ENCODE measurements around the gene C1orf56. TPM values are rescaled to one million over a fixed set of nuclear protein-coding genes. Genes with fewer than 3 reads are reported as not detected.

The C1orf56 gene, protein sequence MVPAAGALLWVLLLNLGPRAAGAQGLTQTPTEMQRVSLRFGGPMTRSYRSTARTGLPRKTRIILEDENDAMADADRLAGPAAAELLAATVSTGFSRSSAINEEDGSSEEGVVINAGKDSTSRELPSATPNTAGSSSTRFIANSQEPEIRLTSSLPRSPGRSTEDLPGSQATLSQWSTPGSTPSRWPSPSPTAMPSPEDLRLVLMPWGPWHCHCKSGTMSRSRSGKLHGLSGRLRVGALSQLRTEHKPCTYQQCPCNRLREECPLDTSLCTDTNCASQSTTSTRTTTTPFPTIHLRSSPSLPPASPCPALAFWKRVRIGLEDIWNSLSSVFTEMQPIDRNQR
- 1 to 10 TPM; 4.3 to 8.7 (median 8.2) TPM for total RNA-seq

DNA sequence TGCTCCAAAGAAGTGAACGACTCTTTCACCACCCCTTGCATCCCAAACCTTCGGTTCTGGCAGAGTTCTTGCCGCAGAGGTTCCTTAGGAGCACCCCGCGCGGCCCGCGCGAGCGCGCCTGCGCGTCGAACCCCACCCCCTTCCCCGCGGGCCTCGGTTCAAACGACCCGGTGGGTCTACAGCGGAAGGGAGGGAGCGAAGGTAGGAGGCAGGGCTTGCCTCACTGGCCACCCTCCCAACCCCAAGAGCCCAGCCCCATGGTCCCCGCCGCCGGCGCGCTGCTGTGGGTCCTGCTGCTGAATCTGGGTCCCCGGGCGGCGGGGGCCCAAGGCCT lies at the start of gene C1orf56:
Gene C1orf56 (plus strand): TSS at position 161 of the 334 bp plus-strand sequence. CDS start 97 bp downstream, at position 258.
- intact Hi-C loops (cut with DNase I) = no loop called here
- 0% methylated on average over 3 of the region's 29 CpGs for WGBS

DNA sequence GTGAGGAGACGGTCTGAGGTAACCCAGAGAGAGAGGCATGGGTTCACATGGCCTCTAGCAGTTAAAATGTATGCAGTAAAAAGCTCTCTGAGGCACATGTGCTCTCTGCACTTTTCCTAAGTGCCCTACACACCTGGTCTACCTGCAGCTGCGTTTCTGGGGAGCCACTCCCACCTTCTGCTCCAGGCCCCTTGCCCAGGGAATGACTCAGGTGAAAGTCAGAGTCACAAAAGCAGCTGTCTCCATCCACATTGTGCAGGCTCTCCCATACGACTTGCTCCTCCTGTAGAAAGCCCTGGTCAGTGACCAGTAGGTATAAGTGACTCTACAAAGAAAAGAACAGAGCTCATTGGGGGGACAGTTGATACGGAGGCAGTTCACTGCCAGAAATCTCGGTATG lies 49.6 kb upstream of the C1orf56 start:
- 70% methylated on average over 4 of the region's 5 CpGs for WGBS
- no peak for DNase-seq (ENCODE audit: extremely low spot score)
- Histone ChIP-seq H3K9me3 (no peaks in the 10 kb centered on the region), H3K4me3 (no peak overlapping the region), H3K4me1 (peaks cover 25 to 33% (median 29%) of the 10 kb centered on the region in 4 donors), H3K36me3 (peaks cover 32 to 64% (median 55%) of the 10 kb centered on the region in 4 donors), H3K27ac (replicated peaks in 1 of 4) (no peak overlapping the region), H3K27me3 (no peaks in the 10 kb centered on the region)
- TF ChIP-seq, protein P1, sequence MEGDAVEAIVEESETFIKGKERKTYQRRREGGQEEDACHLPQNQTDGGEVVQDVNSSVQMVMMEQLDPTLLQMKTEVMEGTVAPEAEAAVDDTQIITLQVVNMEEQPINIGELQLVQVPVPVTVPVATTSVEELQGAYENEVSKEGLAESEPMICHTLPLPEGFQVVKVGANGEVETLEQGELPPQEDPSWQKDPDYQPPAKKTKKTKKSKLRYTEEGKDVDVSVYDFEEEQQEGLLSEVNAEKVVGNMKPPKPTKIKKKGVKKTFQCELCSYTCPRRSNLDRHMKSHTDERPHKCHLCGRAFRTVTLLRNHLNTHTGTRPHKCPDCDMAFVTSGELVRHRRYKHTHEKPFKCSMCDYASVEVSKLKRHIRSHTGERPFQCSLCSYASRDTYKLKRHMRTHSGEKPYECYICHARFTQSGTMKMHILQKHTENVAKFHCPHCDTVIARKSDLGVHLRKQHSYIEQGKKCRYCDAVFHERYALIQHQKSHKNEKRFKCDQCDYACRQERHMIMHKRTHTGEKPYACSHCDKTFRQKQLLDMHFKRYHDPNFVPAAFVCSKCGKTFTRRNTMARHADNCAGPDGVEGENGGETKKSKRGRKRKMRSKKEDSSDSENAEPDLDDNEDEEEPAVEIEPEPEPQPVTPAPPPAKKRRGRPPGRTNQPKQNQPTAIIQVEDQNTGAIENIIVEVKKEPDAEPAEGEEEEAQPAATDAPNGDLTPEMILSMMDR (IDR thresholded peaks at IDR 0.05) = no peak
- no peak for TF ChIP-seq POLR2A (IDR thresholded peaks at IDR 0.05; ENCODE audit: low read depth)
- no peak for TF ChIP-seq EP300 (IDR thresholded peaks at IDR 0.05)
- TF ChIP-seq POLR2AphosphoS5 (IDR thresholded peaks at IDR 0.05) = no peak
- intact Hi-C loops (cut with DNase I) = no loop called here

More for the DNA sequence above, at the start of gene C1orf56:
- Histone ChIP-seq H3K9me3 (no peaks in the 10 kb centered on the region), H3K4me3 (peak within 1 kb of the TSS; percentile 65 to 80 (median 74)), H3K27me3 (no peaks in the 10 kb centered on the region), H3K27ac (replicated peaks in 1 of 4) (peak within 1 kb of the TSS; percentile 84 to 94 (median 88)), H3K4me1 (peaks cover 19 to 32% (median 27%) of the 10 kb centered on the region in 4 donors), H3K36me3 (peaks cover 6 to 18% (median 13%) of the 10 kb centered on the region in 4 donors)
- TF ChIP-seq POLR2AphosphoS5 (IDR thresholded peaks at IDR 0.05) (peak; percentile 86 to 88), POLR2A (IDR thresholded peaks at IDR 0.05; ENCODE audit: low read depth) (peak; percentile 33), EP300 (IDR thresholded peaks at IDR 0.05) (no peak)
- TF ChIP-seq, protein P1 (IDR thresholded peaks at IDR 0.05) = no peak
- DNase-seq (ENCODE audit: extremely low spot score) = peak; percentile 92

DNA sequence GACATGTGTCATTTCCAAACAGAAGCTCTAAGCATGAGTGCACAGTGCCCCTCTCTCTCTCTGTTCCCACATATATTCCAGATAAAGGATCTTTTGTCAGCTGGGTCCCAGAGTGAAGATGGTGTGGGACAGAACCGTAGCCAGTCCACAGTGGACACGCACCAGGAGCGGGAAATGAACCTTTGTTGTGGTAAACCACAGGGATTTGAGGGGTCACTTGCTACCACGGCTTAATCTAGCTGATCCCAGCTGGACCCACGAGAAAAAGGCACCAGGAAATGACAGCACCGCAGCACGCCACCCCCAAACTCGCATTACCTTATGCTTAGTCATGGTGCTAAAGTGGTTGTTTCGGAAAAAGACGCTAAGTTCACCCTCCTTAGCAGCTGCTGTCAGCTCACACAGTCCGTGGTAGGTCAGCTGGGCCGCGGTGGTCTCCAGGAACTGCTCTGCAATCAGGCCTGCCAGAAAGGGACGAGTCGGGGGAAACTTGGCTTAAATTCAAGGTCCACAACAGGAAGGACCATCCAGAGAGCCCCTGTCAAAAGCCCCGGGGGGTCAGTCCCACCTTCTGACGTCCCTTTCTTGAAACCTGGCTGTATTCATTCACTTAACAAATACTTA lies 48.4 kb upstream of the C1orf56 start:
- Histone ChIP-seq H3K4me3 (no peak overlapping the region), H3K36me3 (peaks cover 32 to 64% (median 55%) of the 10 kb centered on the region in 4 donors), H3K4me1 (peaks cover 37 to 45% (median 41%) of the 10 kb centered on the region in 4 donors), H3K27ac (replicated peaks in 1 of 4) (peak overlapping the region in 1 of 4 donors; percentile 24), H3K27me3 (no peaks in the 10 kb centered on the region), H3K9me3 (no peaks in the 10 kb centered on the region)
- WGBS = 79% methylated on average over 14 of the region's 17 CpGs
- no peak for DNase-seq (ENCODE audit: extremely low spot score)
- TF ChIP-seq POLR2AphosphoS5 (IDR thresholded peaks at IDR 0.05) = no peak
- TF ChIP-seq, protein P1 (IDR thresholded peaks at IDR 0.05) = no peak
- TF ChIP-seq POLR2A (IDR thresholded peaks at IDR 0.05; ENCODE audit: low read depth) = no peak
- TF ChIP-seq EP300 (IDR thresholded peaks at IDR 0.05) = no peak
- intact Hi-C loops (cut with DNase I) = no loop called here

DNA sequence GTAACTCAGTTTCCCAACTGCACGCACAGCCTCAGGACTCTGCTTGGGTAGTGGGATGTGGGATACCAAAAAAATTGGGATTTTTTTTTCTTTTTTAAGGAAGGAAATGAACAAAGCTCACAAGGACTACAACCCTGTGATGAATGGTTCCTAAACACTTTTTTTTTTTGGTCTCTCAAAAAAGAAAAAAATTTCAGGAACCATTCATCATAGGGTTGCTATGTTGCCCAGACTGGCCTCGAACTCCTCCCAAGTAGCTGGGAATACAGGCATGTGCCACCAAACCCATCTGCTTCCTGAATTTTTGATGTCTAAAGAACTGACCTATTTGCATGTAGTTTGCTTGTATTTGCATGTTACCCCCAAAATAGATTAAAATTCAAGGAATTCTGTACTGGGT lies 47.6 kb upstream of the C1orf56 start:
- Histone ChIP-seq H3K9me3 (no peaks in the 10 kb centered on the region), H3K4me3 (no peak overlapping the region), H3K27me3 (no peaks in the 10 kb centered on the region), H3K27ac (replicated peaks in 1 of 4) (no peak overlapping the region), H3K36me3 (peaks cover 32 to 64% (median 55%) of the 10 kb centered on the region in 4 donors), H3K4me1 (peaks cover 43 to 50% (median 48%) of the 10 kb centered on the region in 4 donors)
- no peak for TF ChIP-seq POLR2A (IDR thresholded peaks at IDR 0.05; ENCODE audit: low read depth)
- TF ChIP-seq, protein P1 (IDR thresholded peaks at IDR 0.05) = no peak
- TF ChIP-seq EP300 (IDR thresholded peaks at IDR 0.05) = no peak
- TF ChIP-seq POLR2AphosphoS5 (IDR thresholded peaks at IDR 0.05) = no peak
- 92% methylated on average over 2 of the region's 2 CpGs for WGBS
- no peak for DNase-seq (ENCODE audit: extremely low spot score)
- intact Hi-C loops (cut with DNase I) = loop anchor here (10.0 kb wide), 1 partner anchor 305 kb away; the partner anchor contains the start of gene GOLPH3L

All from esophagus muscularis mucosa (tissue), 4 donors.